Astrocyte of the cerebellum (primary cell): Measurements from ENCODE around the gene BEAN1.

Experiments used
- DNase-seq: peaks from one replicate; pipeline ENCODE4 v3.0.0-alpha.2; 2011; ENCODE audit warnings: low read depth
- H3K4me3 ChIP-seq: 2 replicates; pipeline ENCODE4 v1.5.1; 2011; ENCODE audit warnings: mild to moderate bottlenecking, low read depth, low read length, moderate library complexity
- in situ Hi-C: cut with HindIII; loops from 2 replicates; pipeline ENCODE4 v1.10.0; 2017; ENCODE audit warnings: low sequenced_read_pairs
- TF ChIP-seq, protein P1 (sequence below): IDR thresholded peaks from 2 replicates; pipeline ENCODE4 v1.5.1; 2012; ENCODE audit warnings: low read length, low read depth, moderate library complexity, mild to moderate bottlenecking; ENCODE audit errors: missing control alignments

Gene BEAN1

DNA sequence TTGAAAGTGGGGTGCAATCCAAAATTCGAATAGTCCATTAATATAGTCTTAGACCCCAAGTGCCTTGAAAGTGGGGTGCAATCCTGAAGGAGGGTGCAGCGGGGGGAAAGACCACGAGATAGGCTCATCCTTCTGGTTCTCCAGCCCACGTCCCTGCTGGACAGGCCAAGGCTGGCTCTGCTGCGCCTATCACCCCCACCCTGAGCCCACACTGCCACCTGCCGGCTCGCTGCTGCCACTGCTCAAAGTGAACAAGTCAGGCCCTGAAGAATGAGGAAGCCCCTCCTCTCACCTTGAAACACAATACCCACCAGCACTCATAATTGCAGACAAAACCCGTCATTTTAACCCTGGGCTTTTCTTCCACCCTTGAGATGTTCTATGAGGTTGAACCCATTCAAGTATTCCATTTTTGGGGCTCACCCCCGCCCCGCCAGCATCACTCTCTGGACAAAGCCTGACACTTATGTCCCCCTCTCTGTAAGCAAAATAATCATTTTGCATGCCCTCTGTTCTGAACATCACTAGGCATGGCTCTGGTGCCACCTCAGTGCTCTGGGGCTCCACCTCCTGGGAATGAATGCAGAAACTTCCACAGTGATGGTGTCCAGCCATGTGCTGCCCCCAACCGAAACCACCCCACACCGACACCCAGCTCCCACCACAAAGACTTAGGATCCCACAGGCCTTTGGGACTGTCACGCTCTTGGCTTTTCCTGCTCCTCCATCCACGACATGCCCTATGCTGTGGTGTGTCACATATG is 56.8 kb downstream of the BEAN1 start:
- TF ChIP-seq, protein P1, sequence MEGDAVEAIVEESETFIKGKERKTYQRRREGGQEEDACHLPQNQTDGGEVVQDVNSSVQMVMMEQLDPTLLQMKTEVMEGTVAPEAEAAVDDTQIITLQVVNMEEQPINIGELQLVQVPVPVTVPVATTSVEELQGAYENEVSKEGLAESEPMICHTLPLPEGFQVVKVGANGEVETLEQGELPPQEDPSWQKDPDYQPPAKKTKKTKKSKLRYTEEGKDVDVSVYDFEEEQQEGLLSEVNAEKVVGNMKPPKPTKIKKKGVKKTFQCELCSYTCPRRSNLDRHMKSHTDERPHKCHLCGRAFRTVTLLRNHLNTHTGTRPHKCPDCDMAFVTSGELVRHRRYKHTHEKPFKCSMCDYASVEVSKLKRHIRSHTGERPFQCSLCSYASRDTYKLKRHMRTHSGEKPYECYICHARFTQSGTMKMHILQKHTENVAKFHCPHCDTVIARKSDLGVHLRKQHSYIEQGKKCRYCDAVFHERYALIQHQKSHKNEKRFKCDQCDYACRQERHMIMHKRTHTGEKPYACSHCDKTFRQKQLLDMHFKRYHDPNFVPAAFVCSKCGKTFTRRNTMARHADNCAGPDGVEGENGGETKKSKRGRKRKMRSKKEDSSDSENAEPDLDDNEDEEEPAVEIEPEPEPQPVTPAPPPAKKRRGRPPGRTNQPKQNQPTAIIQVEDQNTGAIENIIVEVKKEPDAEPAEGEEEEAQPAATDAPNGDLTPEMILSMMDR, result peak; percentile 99
- DNase-seq, result peak; percentile 48
- in situ Hi-C loops, result no loop called here
- no peak overlapping the region for H3K4me3 ChIP-seq

DNA sequence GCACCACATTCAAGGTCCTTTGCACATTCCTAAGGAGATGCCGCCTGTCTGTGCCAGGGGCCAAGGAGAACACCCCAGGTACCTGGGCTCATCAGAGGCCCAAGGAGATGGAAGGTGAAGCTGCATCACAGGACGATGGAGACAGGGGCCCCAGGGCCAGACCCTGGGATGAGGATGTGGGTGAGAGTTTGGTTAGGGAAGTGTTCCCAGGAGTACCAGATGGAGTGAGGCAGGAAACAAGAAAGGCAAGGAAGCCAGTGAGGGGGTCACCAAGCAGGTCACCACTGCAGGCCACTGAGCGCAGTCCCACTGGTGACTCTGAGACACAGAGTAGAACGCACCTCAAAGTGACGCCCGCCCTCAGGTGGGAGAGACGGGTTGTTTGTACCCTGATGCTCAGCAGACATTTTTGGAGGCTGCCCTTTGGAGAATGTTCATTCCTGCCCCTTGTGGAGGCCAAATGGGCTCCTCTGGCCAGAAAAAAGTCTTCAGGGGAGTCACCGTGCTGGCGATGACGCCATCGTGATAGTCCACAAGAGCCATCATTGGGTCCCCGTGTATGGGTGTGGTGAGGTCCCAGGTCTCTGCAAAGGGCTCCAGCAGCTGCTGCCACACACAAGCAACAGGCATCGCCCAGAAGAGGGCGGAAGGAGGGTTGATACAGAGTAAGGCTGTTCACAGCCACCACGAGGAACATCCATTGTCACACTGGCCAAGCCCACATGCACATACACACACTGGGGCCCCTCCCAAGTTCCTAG is 57.5 kb downstream of the BEAN1 start:
- TF ChIP-seq, protein P1, result no peak
- DNase-seq, result no peak
- H3K4me3 ChIP-seq, result no peak overlapping the region
- in situ Hi-C loops, result loop anchor here (5.0 kb wide), 1 partner anchor 67 kb away; no protein-coding TSS in a partner anchor

DNA sequence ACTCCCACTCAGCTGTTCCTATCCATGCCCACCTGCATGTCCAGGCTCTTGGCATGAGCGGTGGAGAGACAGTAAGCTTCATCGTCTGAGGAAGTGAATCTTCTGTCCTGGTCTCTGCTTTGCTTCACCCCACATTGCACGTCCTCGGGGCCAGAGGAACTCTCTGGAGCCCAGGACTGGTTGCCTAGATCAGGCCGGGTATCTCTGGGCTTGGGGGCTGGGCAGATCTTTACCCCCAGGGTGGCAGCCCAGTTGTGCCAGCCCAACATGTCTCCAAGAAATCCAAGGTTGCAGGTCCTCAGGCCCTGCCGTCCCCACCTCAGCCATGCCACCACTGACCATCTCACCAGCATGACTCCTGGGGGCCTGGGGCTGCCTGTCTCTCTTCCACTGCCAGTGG is 58.3 kb downstream of the BEAN1 start:
- TF ChIP-seq, protein P1, result no peak
- DNase-seq, result no peak
- H3K4me3 ChIP-seq, result no peak overlapping the region
- in situ Hi-C loops, result loop anchor here (5.0 kb wide), 1 partner anchor 68 kb away; no protein-coding TSS in a partner anchor

DNA sequence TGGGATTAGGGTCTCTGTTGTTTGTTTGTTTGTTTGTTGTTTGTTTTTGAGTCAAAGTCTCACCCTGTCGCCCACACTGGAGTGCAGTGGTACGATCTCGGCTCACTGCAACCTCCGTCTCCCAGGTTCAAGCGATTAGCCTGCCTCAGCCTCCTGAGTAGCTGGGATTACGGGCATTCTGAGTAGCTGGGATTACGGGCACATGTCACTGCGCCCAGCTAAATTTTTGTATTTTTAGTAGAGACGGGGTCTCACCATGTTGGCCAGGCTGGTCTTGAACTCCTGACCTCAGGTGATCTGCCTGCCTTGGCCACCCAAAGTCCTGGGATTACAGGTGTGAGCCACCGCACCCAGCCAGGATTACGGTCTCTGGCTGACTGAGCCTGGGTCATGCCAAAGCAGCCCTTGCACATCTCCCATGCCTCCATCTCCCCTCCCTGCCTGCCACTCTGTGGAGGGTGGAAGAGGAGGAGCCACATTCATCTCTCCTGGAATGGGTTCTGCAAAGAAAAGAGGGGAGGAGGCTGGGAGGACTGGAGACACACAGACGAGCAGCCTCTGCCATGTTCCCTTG is 59.2 kb downstream of the BEAN1 start:
- H3K4me3 ChIP-seq, result no peak overlapping the region
- DNase-seq, result no peak

GRCh38 chr16:66486773-66487579 is 59.9 kb downstream of the BEAN1 start:
- in situ Hi-C loops, result loop anchor here (5.0 kb wide), 1 partner anchor 70 kb away; no protein-coding TSS in a partner anchor
- peak; percentile 63 for DNase-seq

More for the DNA sequence above, 59.2 kb downstream of the BEAN1 start:
- in situ Hi-C loops, result loop anchor here (5.0 kb wide), 1 partner anchor 69 kb away; no protein-coding TSS in a partner anchor
- TF ChIP-seq, protein P1, result no peak

More at GRCh38 chr16:66486773-66487579, 59.9 kb downstream of the BEAN1 start:
- TF ChIP-seq, protein P1, result no peak
- no peak overlapping the region for H3K4me3 ChIP-seq
